Middle frontal gyrus (tissue), 1 donor: Measurements from ENCODE around the gene HES7.

Experiments
- DNase-seq: peaks from one replicate; pipeline ENCODE4 v3.0.0-alpha.2; 2015; ENCODE audit warnings: low spot score; ENCODE audit errors: extremely low spot score

Gene HES7

DNA sequence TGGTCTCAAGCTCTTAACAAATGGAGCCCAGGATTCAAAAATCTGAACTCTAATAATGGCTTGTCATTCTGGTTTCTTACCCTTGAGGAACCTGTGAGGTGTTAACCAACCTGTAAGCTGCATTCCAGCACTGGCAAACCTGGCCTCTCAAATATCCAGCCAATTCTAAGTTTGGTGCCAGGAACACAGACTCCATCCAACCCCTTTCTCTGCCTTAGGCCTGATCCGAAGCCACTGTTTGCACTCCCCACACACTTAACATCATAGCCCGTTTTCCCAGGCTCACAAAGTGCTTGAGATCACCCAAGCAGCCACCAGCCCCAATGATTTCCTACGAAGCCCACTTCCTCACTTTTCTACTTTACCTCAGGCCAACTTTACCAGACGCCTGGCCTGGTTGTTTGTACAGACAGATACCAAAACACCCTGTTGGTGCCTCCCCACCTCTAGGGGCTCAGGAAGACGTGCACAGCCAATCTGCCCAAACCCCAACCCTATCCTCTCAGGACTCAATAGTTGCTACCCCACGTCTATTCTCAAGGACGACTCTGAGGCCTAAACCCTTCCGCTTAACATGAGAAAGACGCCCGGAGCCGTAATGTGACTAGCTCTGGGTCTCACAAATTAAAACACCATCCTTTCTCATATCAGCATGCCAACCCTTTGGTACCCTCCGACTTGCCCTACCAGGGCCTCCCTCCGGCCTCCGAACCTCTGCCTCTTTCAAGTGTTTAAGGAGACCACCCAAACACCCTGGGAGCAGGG lies 31.5 kb upstream of the HES7 start:
- DNase-seq = no peak

DNA sequence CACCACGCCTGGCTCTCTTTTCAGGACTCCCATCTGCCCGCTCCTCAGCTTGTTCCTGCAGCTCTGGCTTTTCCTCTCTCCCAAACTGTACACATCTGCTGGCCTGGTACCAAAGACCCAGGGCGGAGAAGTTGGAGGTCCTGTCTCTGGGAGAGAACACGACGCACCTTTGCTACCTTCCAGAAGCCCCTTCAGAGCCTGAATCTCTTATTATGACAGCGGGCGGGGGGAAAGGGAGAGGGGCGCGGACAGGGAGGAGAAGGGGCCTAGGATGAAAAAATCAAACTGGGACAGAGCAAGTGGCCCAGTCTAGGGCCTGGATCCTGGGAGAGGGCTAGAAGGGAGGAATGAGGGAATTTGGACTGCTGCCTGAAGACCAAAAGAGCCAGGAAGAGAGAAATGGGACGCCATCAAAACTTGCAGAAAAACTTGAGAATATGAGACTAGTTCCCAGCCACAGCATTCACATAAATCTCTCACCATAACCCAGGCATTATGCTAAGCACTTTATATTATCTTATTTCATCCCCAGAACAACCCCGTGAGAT lies 30.8 kb upstream of the HES7 start:
- no peak for DNase-seq

DNA sequence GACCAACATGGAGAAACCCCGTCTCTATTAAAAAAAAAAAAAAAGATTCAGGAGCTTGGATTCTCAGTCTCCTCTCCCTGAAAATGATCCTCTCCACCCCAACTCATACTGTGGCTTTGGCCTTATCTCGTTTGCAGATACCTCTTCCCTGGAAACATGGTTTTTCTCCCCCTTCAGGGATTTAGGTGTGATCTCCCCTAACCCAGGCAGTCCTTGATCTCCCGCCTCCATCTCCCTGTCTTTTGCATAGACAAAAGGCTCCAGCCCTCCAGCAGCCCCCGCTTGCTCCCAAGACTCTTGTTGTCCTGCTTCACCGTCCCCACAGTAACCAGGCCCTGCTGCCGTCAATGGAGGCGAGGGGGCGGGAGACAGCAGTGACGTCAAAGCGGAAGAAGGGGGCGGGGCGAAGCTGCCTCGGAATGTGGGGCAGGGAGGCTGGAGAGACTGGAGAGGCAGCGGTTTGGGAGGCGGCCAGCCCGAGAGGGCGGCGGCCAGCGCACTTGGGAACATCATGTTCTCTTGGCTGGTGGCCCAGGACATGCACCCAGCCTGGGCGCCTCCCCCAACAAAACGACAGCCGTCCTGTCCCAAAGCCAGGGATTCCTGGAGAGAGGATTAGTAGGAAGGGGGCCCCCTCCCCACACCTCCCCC lies 30.2 kb upstream of the HES7 start:
- DNase-seq = peak; percentile 85

DNA sequence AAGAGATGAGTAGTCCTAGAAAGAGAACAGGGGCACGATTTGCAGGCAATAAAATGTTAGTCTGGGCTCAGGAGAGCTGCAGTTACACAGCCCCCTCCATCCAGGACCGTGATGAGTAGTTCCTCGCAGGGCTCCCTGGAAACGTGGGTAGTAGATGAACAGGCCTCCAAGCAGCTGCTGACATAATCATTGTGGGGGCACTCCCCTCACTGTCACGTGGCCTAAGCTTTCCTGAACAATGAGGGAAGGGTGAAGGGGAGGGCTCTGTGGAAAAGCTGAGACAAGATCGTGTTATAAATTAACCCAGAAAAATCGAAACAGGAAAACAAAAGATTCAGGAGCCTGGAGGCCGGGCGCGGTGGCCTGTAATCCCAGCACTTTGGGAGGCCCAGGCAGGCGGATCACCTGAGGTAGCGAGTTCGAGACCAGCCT lies 29.6 kb upstream of the HES7 start:
- DNase-seq = peak; percentile 85

DNA sequence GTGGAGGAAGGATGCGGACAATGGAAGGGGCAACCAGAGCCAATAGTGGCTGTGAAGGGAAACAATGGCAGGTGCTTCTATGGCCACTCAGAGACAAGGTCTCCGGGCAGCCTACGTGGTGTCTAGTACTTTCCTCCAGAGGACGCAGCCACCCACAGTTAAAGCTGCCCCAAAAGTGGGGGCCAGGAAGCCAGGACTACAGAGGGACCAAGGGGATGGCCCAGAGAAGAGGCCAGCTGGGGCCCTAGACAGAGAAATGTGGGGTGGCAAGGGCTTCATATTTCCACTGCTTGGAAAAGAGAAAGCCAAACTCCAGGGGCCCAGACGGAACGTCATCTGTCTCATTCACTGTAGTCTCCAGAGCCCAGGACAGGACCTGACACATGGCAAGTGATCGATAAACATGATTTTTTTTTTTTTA lies 29.1 kb upstream of the HES7 start:
- DNase-seq = no peak

DNA sequence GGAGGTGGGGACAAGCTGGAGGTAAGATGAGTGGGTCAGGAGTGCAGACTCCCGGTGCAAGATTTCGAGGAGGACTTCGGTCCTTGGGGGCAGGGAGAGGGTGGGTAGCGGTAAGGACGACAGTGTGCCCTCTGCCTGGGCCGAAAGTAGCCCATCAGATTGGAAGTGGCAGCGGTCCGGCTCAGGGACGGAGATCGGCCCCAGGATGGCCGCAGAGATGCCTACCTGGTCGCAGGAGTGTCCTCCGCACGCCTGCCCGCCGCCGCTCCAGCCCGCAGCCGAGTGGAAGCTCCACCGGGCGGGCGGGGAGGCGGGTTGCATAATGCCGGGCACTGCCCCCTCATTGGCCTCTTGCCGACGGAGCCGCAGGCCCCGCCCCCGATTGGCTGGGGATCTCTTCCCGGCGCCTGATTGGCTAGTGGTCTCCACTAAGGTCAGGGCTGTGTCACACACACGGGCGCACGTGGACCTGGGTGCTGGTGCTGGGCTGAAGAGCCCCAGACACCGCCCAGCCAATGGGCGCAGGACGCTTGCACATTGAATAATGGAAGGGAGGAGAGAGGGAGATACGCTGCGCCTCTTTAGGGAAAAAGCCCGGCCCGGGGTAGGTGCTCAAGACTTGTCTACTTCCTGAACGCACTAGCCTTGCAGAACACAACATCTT lies 28.3 kb upstream of the HES7 start, which contains the start of gene PER1:
TSS of gene PER1 (minus strand) at position 293 of the 664 bp plus-strand sequence. CDS start 1,698 bp downstream, outside the sequence.
- DNase-seq = peak; percentile 89

DNA sequence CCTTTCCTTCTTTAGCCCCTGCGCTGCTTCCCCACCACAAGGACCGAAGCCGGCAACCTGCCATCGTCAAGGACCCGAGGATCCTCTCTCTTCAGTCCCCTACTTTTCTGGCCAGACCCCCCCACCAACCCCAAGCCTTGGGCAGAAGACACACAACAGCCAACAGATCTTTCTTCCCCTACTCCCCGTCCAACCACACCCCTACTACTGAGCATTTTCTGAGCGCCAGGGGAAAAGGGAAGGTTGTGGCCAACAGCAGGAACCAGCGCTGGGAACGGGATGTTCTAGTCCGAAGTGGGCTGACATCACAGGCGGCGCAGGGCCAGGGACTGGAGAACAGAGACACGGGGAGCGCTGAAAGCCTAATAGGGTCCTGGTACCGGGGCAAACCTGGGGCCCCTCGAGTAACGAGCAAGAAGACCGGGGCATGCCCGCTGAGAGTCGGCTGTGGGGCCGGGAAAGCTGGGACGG lies 27.8 kb upstream of the HES7 start:
- no peak for DNase-seq

DNA sequence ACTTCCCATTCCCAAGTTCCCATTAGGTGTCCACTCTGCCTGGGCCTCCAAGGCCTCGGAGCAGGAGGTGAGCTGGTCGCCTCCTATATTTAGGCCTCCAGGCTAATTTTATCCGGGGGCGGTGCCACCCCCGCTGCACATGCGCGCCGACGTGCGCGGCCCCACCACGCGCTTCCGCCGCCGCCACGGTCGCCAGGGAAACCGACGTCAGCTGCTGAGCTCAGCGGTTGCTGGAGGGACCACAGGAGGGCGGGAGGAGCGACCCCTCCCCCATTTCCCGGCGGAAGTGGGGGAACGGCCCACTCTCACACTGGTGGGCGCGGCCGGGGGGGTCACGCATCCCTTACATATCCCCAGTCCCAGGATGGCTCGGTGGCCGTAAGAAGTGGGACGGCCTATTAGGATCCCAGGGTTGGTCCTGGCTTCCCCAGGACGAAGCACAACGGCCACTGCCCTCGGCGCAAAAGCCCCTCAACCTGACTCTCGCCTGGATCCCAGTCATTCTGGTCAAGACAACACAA lies 27.3 kb upstream of the HES7 start:
- peak; percentile 79 for DNase-seq

DNA sequence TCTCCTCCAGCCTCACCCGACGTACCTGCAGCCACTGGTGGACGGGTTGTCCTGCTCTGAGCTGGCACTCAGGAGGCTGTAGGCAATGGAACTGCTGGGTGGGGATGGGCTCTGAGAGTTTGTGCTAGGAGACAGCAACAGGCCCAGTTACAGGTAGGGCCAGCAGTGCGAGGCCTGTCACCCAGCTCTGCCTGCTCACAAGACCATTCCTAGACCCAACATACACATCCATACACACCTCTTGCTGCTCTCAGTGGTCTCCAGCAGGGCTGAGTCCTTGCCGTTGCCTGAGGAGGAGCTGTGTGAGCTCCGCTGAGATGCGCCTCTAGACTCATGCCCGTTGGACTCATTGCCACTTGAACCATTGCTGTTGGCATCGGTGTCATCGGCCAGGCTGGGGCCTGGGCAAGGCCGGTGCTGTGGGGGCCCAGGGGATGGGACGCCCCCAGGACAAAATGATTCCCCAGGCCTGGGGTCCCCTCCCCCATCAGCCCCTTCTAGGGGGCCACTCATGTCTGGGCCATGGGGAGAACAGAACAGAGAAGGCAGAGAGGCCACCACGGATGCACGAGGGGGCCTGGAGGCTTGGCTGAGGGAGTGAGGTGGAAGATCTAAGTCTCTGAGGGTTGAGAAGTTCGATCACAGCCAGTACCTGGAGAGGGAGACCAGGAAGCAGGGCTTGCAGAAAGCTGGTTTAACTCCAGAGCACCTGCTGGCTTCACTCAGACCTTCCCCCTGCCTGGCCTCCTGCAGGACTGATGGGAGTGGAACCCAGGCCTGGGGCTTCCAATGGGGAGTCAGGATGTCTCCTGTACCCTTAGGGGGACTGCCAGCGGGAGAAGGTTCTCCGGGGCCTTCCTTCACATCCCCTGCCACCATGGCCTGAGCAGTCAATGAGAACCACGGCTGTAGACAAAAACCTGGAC lies 26.6 kb upstream of the HES7 start:
- DNase-seq = no peak

DNA sequence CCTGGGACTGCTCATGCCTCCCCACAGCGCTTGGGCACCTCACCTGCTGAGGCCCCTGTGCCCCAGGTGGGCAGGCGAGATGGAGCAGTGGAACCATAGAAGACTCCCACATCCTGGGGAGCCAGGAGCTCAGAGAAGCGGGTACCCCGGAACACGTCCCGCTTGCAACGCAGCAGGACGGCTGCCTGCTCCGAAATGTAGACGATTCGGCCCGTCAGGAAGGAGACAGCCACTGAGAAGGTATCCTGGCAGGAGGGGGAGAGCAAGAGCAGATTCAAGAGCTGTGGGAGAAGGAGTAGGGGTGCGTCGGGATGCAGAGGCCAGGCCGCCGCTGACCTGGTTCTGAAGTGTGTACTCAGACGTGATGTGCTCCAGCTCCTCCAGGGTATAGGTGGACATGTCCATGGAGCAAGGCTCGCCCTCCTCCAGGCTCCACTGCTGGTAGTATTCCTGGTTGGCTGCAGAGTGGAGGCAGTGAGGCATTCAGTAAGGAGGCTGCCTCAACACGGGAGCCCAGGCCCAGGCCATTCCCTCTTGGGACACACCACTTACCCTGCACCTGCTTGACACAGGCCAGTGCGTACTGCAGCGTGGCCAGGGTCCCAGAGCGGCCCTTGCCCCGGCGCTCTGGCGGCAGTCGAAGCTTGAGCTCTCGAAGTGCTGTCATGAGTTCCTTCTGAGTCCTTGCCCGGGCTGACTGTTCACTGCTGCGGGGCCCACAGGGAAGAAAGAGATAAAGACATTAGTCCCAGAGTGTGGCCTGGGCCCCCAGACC lies 25.7 kb upstream of the HES7 start:
- DNase-seq = no peak

DNA sequence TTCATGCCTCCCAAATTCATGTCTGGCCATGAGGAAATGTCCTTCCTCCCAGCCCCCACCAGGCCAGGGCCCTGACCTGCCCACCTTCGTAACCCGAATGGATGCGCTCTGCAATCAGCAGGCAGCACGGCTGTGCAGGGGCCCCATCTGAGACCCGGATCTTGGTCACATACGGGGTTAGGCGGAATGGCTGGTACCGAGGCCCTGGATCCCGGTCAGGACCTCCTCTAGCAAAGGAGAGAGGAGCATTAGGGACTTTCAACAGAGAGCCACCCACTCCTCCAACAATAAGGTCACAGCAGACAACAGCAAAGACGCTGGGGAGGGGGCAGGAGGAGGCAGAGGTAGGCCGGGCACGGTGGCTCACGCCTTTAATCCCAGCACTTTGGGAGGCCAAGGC lies 24.7 kb upstream of the HES7 start:
- DNase-seq = no peak

DNA sequence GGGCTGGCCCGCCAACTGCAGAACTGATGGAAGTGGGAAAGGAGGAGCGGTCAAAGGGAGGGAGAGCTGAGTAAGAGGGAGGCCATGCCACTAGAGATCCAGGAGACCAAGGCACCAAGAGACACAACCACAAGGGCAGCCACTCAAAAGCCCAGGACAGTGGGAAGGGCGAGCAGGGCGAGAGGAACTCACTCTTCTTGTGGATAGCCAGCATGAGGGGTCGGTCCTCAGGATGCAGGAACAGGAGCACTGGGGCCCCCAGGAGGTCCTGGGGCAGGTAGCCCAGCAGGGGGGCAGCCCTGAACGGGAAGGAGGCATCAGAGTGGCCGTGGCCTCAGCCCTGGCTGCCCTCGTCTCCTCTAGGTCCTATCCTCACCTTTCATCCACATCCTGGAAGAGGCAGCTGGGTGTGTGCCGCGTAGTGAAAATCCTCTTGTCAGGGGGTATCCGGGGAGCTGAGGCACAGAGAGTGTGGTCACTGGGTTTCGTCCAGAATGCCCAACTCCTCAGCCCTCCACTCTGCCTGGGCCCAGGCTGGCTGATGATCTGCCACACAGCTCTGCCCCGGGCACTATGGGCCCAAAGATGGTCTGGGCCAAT lies 24.0 kb upstream of the HES7 start:
- DNase-seq = no peak

DNA sequence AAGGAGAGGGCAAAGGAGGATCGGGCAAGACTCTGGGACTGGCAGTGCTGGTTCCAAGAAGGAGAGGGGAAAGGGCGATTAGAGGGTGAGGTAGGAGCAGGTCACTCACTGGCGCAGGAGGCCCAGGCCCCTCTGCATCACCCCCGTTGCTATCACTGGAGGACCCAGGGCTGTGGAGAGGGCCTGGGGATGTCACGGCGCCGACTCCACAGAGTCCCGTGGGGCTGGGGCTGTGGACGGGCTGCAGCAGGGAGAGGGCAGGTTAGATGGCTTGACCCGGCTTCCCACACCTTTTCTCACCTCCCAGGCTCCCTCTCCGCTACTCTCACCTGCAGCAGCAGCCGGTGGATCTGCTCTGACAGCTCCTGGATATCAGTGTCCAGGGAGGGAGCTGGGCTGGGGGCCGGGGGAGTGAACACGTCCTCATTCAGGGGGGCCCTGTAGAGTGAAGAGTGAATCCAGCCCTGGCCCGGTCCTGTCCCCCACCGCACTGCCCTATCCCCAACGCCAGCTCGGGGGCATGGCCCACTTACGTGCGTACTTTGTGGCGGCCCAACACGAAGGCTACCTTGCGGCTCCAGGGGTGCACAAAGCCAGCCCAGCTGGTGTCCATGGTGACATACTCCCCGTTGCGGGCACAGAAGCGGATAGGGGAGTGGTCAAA lies 23.4 kb upstream of the HES7 start:
- no peak for DNase-seq

DNA sequence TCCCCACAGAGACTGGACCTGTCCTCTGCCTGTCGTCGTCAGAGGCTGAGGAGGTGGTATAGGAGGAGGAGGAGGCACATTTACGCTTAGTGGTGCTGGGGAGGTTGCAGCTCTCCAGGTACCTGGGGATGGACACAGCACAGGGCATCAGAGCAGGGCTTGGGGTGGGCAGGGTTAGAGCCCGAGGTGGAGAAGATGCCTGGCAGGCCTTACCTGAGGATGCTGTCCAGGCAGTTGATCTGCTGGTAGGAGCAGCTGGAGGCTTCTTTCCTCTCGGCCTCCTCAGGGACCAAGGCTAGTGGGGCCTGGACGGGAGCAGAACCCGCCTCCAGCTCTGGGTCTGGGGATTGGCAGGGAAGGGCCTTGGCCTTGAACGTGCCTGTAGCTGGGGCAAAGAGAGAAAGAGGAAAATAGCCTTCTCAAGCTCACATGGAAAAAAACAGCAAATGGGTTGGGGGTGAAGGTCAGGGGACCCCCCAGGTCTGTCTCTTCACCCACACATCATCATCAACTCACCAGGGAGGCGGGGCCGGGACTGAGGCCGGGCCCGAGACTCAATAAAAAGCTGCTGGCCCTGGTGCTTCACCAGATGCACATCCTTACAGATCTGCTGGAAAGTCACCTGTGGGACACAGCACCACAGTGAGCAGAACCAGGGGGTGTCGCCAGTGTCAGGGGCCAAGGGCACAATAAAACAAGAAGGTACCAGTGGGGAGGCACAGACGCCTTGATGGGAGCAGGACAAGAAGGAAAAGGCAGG lies 22.7 kb upstream of the HES7 start:
- DNase-seq = no peak

DNA sequence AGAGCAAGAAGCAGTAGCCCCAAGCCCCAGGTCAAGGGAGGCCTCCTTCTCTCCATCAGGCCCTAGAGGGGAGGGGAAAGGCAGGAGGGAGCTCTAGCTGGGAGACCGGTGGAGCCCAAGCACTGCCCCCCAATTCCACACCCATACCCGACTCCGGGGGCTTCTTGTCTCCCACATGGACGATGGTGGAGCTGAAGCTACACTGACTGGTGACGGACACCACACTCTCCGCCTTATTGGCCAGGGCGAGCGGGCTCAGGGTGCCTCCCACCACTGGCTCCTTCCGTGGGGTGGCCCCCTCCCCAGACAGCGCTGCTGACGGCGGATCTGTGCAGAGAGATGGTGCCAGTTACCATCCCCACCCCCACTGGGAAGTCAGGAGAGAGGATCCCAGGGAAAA lies 21.9 kb upstream of the HES7 start:
- no peak for DNase-seq

DNA sequence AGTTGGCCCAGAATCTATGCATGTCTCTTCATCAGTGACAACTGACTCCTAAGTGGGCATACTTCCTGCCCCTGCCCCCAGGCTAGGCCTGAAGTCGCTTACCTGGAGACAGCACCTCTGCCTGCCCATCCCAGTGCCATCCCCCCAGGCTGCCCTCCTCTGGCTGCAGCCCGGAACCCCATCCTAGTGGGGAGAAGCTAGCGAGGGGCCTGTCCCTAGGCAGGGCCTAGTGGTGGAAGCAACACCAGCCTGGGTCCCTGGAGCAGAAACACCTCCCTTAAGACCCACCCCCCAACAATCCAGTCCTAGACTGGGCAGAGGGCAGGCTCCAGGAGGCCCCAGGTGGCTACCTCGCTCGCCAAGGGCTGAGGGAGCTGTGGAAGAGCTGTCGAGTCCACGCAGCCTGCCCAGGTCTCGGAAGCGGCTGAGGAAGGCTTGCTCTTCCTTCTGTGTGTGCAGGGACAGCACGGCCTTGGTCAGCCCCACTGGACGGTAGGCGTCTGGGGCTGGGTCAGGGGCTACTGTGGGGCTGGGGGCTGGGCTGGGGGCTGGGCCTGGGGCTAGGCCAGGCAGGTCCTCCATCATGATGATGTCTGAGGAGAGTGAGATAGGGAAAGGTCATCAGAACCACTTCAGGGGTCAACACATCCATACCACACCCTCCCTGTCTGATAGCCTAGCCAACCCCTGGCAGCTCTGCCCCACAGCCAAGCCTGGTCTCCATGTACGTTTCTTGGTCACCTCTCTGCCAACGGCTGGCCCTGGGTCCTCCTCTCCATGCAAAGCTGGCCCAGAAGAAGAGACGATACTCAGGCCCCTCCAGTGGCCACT lies 20.7 kb upstream of the HES7 start:
- DNase-seq = no peak
